SIG-M5 treated with dmso at 0.1 percent for 504 hours (cell line): Measurements from ENCODE around the gene CSF2.

Experiments used
- DNase-seq: peaks from one replicate; lab custom pipeline; 2025; ENCODE audit not compliant: unreplicated experiment; lab: John Stamatoyannopoulos, UW

CSF2 gene

GRCh38 chr5:132086277-132086794, 12.7 kb downstream of the CSF2 start:
- no peak for DNase-seq

GRCh38 chr5:132087176-132087575, 13.6 kb downstream of the CSF2 start:
- no peak for DNase-seq

GRCh38 chr5:132087661-132088060, 14.1 kb downstream of the CSF2 start:
- no peak for DNase-seq

GRCh38 chr5:132089363-132089762, 15.8 kb downstream of the CSF2 start:
- no peak for DNase-seq

- DNase-seq = no peak
Observed at GRCh38 chr5:132090107-132090506, 16.5 kb downstream of the CSF2 start.

- DNase-seq = no peak
Observed at GRCh38 chr5:132093271-132093670, 19.7 kb downstream of the CSF2 start.

- DNase-seq = no peak
Observed at GRCh38 chr5:132094393-132095076, 20.9 kb downstream of the CSF2 start.

GRCh38 chr5:132095077-132095410, 21.5 kb downstream of the CSF2 start:
- no peak for DNase-seq

GRCh38 chr5:132095424-132095972, 21.9 kb downstream of the CSF2 start:
- no peak for DNase-seq

GRCh38 chr5:132096904-132097303, 23.3 kb downstream of the CSF2 start:
- no peak for DNase-seq

- no peak for DNase-seq
Observed at GRCh38 chr5:132098151-132098594, 24.6 kb downstream of the CSF2 start.

- DNase-seq = no peak
Observed at GRCh38 chr5:132098621-132099020, 25.0 kb downstream of the CSF2 start.

GRCh38 chr5:132099076-132099748, 25.6 kb downstream of the CSF2 start:
- no peak for DNase-seq

- no peak for DNase-seq
Observed at GRCh38 chr5:132099905-132100304, 26.3 kb downstream of the CSF2 start.

GRCh38 chr5:132100672-132101261, 27.2 kb downstream of the CSF2 start:
- DNase-seq = peak; percentile 28

GRCh38 chr5:132101385-132101880, 27.8 kb downstream of the CSF2 start:
- DNase-seq = no peak

- no peak for DNase-seq
Observed at GRCh38 chr5:132102101-132102701, 28.6 kb downstream of the CSF2 start.

- DNase-seq = no peak
Observed at GRCh38 chr5:132102944-132103331, 29.3 kb downstream of the CSF2 start.

- peak; percentile 83 for DNase-seq
Observed at GRCh38 chr5:132103332-132103951, 29.9 kb downstream of the CSF2 start.

- DNase-seq = no peak
Observed at GRCh38 chr5:132103969-132104391, 30.4 kb downstream of the CSF2 start.

- no peak for DNase-seq
Observed at GRCh38 chr5:132104556-132104955, 31.0 kb downstream of the CSF2 start.
